ENCODE data around the gene BSCL2.
"Not testable (repeated sequence)": the region's sequence is repeated elsewhere in the genome, so short reads cannot be mapped to it uniquely, and the experiment has no call there.

BSCL2 gene

GRCh38 chr11:62687508-62688396 is 19.5 kb downstream of the BSCL2 start:
- DNase-seq (ENCODE audit: low spot score), result no peak

DNA sequence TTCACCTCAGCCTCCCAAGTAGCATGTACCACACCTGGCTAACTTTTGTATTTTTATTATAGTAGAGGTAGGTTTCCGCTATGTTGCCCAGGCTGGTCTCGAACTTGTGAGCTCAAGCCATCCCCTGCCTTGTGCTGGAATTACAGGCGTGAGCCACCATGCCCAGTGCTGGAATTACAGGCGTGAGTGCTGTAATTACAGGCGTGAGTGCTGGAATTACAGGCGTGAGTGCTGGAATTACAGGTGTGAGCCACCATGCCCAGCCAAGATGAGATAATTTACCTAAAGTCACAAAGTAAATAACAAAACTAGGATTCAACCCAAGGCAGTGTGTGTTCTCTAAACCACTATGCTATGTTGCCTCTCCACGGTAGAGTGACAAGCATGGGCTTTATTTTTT is 24.7 kb downstream of the BSCL2 start:
- DNase-seq (ENCODE audit: low spot score), result no peak

DNA sequence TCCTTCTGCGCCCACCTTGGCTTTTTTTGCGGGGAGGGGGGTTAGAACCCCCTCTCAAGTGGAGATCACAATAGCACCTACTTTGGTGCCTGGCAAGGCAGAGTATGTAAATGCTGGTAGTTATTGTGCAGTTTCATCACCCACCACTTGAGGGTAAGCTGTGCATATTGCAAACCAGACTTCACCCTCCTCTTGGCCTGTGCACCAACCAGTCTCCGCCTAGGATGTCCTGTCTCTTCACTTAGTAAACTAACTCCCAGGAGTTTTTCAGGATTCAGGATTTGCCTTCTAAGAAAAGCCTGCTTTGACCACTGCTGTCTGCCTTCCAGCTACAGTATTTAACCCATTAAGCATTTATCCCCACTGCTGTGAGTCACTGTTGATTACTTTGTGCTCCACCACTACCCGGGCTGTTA is 26.4 kb downstream of the BSCL2 start:
- DNase-seq (ENCODE audit: low spot score), result peak; percentile 60

DNA sequence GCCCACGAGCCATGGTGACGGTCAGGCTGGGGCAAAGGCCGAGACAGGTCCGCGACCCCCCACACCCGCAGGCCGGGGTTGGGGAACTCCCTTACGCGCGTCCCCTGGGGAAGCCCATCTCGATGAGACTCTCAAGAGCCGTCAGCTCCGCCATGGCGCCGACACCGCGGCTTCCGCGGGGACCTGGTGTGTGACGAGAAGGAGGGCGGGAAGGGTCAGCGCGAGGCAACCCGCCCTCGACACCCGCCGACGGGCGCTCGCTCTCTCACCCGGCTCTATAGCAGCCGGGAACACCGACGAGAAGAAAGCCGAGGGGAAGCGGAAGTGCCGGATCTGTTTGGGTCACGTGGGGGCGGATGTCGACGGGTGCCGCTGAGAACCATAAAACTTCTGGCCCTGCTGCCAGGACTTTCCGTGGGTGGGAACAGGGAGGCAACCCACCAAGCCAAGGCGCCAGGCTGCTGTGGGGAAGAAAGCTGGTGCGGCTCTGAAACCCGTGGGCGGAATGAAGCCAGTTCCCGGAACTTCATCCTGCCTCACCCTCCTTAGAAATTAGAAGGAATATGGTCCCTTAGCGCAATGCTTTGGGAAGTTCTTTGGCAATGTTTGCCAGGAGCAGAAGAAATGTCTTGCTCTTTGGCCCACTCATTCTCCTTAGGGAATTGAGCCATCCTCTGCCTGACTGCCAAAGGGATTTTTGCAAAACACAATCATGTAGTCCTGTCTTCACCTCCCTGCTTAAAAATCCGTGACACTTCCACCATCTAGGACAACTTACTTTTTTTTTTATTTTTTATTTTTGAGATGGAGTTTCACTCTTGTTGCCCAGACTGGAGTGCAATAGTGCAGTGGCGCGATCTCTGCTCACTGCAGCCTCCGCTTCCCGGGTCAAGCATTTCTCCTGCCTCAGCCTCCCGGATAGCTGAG is 28.2 kb downstream of the BSCL2 start, which contains the start of gene UBXN1:
UBXN1 (minus strand) TSS at position 304 of the 927 bp plus-strand sequence; CDS start at position 154, 150 bp downstream.
- DNase-seq (ENCODE audit: low spot score), result peak; percentile 83

- no peak for DNase-seq (ENCODE audit: low spot score)
Observed at GRCh38 chr11:62678433-62678769, 28.8 kb downstream of the BSCL2 start.

- no peak for DNase-seq (ENCODE audit: low spot score)
Observed at GRCh38 chr11:62677714-62678113, 29.5 kb downstream of the BSCL2 start.

DNA sequence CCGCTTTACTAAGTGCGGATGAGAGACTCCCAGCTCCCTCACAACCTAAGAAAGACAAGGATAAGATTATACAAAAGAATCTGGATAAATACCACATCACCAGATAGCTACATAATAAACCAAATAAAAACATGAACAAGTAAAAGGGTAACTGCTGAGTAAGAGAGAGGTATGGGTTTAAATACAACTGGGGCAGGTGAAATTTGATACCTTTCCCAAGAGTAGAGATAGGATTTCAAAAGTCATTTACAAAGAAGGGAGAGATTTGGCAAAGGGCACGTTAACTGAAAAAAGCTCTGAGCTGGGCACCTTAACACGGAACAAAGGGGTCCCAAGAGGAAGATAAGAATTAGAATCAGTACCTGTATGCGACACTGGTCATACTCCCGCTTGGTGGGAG is 30.1 kb downstream of the BSCL2 start:
- DNase-seq (ENCODE audit: low spot score), result no peak

DNA sequence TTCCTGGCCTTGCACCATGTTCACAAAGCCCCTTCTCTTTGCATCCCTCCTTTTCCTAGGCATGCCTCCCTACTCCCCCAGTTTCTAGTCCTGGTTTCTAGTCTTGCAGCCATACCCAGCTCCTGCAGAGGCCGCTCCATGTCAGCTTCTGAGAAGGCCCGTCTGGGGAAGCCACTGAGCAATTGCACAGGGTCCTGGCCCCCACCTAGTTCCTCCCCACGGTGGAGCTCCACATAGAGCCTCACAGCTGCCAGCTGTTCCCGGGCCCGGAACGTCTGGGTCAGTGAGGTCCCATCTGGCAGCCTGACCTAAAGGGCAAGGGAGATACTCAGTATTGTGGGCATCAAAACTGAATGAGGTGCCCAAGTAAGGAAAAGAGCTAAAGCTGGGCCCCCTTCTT is 30.5 kb downstream of the BSCL2 start:
- DNase-seq (ENCODE audit: low spot score), result no peak

DNA sequence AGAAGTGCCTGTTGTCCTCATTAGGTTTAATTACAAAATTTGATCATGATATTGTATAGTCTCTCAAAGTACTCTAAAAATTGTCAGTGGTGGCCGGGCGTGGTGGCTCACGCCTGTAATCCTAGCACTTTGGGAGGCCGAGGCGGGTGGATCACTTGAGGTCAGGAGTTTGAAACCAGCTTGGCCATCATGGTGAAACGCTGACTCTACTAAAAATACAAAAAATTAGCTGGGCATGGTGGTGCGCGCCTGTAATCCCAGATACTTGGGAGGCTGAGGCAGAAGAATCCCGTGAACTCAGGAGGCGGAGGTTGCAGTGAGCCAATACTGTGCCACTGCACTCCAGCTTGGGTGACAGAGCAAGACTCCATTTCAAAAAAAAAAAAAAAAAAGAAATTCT is 31.8 kb downstream of the BSCL2 start:
- not testable (repeated sequence) for DNase-seq (ENCODE audit: low spot score)

DNA sequence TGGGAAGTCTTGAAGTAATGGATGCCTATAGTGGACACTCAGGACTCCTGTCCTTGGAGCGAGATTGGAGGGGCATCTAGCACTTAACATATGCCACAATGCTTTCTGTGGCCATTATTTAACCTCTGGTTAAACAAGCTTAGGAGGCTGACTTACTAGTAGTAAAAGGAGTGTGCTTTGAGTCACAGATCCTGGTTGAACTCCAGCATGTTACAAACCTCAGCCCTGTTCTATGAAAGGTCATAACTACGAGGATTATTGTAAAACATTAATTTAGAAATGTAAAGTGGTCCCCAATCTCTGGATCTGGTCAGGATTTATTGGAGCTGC is 34.1 kb downstream of the BSCL2 start:
- DNase-seq (ENCODE audit: low spot score), result no peak

DNA sequence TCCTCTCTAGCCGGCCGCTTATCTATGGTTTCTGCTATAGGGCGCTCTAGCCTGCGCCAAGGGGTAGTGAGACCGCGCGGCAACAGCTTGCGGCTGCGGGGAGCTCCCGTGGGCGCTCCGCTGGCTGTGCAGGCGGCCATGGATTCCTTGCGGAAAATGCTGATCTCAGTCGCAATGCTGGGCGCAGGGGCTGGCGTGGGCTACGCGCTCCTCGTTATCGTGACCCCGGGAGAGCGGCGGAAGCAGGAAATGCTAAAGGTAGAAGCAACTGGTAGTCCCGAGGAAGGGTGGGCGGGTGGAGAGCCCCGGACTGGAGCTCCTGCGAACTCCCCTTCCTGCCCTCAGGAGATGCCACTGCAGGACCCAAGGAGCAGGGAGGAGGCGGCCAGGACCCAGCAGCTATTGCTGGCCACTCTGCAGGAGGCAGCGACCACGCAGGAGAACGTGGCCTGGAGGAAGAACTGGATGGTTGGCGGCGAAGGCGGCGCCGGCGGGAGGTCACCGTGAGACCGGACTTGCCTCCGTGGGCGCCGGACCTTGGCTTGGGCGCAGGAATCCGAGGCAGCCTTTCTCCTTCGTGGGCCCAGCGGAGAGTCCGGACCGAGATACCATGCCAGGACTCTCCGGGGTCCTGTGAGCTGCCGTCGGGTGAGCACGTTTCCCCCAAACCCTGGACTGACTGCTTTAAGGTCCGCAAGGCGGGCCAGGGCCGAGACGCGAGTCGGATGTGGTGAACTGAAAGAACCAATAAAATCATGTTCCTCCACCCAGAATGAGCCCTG is 35.4 kb downstream of the BSCL2 start, which contains the start of the genes LBHD1 and UQCC3:
LBHD1 (minus strand) TSS at position 660 of the 782 bp plus-strand sequence. CDS start 2,236 bp downstream, outside the sequence.
UQCC3 (plus strand) TSS at position 66 of the 782 bp plus-strand sequence; CDS start at position 139, 73 bp downstream.
- DNase-seq (ENCODE audit: low spot score), result peak; percentile 88

DNA sequence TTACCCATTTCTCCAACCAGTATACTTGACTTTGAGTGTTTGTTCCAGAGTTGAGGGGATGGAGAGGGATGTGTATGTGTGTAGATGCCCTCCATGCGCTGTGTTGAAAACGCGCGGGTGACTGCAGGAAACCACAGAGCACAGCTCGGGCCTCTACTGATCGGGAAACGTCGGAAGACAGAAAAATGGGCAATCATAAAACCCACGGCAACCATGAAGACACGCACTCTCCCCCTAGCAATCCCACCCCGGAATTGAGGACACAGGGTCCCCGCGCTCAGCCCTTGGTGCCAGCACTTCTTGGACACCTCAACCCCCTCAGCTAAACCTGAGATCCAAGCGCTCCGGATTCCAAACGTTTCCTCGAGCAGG is 36.0 kb downstream of the BSCL2 start:
- DNase-seq (ENCODE audit: low spot score), result no peak

DNA sequence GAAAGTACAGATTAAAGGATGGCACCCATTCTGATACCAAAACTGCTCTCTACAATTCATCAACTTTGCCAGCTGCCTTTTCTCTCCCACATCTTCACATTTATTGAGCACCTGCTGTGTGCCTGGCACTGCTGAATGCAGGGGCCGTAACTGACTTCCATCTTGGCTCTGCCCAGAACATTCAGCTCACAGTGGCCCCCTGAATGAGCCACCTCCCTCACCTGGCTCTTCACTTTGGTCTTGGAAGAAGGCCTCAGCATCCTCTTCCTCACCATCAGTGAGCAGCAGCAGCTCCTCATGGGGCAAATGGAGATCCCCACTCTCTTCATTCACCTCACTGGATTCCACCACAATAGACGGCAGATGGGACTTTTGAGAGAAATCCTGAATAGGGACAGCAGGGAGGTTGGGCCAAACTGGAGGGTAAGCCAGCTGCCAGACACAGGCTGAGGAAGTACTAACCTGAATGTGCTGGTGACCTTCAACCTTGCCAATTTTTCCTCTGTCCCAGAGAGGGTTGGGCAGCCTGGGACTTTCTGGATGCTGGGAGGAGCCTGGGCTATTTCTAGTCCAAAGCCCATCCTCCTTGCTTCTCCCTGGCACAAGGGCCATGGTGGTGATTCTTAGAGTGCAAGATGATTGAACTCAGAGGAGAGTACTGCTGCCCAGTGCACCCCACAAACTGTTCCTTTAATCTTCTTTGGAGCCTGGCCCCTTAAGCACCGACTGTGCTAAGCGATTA is 37.6 kb downstream of the BSCL2 start:
- no peak for DNase-seq (ENCODE audit: low spot score)

DNA sequence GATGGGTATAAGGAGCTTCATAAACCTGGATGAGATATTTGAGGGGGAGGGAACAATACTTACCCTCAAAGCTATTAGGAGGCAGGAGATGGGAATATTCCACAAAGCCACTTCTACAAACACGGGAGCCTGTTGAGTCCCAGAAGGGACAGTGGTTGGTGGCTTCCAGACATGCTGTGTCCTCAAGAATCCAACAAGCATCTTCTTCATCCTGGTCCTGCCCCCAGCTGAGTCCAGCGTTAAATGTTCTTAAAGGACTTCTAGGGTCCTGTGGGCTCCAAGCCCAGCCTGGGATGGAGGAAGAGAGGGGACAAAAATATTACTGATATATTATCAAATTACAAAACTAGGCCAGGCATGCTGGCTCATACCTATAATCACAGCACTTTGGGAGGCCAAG is 39.8 kb downstream of the BSCL2 start:
- no peak for DNase-seq (ENCODE audit: low spot score)

DNA sequence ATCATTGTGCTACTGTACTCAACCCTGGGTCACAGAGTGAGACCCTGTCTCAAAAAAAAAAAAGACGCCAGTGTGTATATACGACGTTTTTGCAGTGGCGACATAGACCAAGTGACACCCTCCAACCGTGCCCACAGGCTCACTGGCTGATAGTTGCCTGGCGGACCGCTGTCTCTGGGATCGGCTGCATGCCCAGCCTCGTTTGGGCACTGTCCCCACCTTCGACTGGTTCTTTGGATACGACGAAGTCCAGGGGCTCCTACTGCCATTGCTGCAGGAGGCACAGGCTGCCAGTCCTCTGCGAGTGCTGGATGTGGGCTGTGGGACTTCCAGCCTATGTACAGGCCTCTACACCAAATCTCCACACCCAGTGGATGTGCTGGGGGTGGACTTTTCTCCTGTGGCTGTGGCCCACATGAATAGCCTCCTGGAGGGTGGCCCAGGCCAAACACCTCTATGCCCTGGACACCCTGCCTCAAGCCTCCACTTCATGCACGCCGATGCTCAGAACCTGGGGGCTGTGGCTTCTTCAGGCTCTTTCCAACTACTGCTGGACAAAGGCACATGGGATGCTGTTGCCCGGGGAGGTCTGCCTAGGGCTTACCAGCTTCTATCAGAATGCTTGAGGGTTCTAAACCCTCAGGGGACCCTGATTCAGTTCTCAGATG is 40.8 kb downstream of the BSCL2 start:
- peak; percentile 23 for DNase-seq (ENCODE audit: low spot score)

DNA sequence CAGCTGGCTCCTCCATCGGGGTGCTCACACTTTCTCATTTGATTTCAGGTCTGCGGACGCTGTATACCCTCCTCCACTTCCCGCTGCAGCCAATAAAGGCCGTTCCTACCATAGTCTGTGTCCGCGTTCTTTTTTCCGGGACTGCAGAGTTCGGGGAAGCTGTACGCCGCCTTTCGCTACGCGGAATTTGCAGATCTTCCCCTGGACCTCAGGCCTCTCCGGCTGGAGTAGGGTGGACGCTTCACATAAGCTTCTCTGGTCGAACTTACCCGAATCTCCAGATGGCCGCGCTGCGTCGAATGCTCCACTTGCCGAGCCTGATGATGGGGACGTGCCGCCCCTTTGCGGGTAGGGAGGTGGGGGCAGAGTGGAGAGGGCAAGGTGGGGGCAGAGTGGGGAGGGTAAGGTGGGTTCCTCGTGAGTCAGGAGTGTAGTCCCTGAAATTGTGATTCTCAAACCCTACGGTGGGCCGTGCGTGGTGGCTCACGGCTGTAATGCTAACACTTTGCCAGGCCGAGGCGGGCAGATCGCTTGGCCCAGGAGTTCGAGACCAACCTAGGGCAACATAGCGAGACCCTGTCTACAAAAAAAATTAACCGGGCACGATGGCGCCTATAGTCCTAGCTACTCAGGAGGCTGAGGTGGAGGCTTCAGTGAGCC is 41.5 kb downstream of the BSCL2 start:
- no peak for DNase-seq (ENCODE audit: low spot score)

- peak; percentile 94 for DNase-seq (ENCODE audit: low spot score)
Observed at GRCh38 chr11:62665075-62665598, 42.1 kb downstream of the BSCL2 start, which contains the start of the genes C11orf98 and CSKMT. C11orf98 (minus strand) TSS chr11:62665210; CDS start chr11:62665169, 41 bp downstream. CSKMT (plus strand) TSS chr11:62665312; CDS start chr11:62665880, 568 bp downstream.

GRCh38 chr11:62664405-62665074 is 42.7 kb downstream of the BSCL2 start:
- no peak for DNase-seq (ENCODE audit: low spot score)

GRCh38 chr11:62656796-62657429 is 50.3 kb downstream of the BSCL2 start:
- DNase-seq (ENCODE audit: low spot score), result no peak
